PC-3 (cell line): ENCODE results near the gene DOCK1.

Experiments used
- CTCF ChIP-seq: fragments of 300-600 bp; sonication (generic); conservative IDR thresholded peaks from 2 replicates; pipeline ENCODE4 v1.5.1; 2017; ENCODE audit warnings: antibody characterized with exemption, low read depth, mild to moderate bottlenecking, low read length
- EZH2 ChIP-seq: fragments of 300-600 bp; sonication (generic); IDR thresholded peaks from one replicate; pipeline ENCODE4 v1.6.1; 2017; ENCODE audit warnings: antibody characterized with exemption, mild to moderate bottlenecking, low read length; ENCODE audit not compliant: unreplicated experiment

- no peak for TF ChIP-seq CTCF
- TF ChIP-seq EZH2: no peak
Observed at GRCh38 chr10:127310430-127310829, 405.2 kb downstream of the DOCK1 start.
